Liver (tissue), 3 donors: ENCODE measurements around the gene ARFRP1.

Experiments used
- EGR1 ChIP-seq, 2 donors: IDR thresholded peaks; 2 replicates each; pipeline ENCODE4 v1.6.1; 2016 to 2018; ENCODE audit warnings: antibody characterized with exemption in 2 of 2, low read depth in 2 of 2
- GABPA ChIP-seq, 2 donors: IDR thresholded peaks in 1 of 2; conservative IDR thresholded peaks in 1 of 2; 2 replicates each; pipeline ENCODE4 v1.6.1; 2016; ENCODE audit warnings: antibody characterized with exemption in 2 of 2, mild to moderate bottlenecking in 1 of 2, moderate library complexity in 1 of 2
- RXRA ChIP-seq, 2 donors: IDR thresholded peaks; 2 replicates each; pipeline ENCODE4 v1.6.1; 2017 to 2018; ENCODE audit warnings: antibody characterized with exemption in 2 of 2, mild to moderate bottlenecking in 1 of 2
- YY1 ChIP-seq: IDR thresholded peaks from 2 replicates; pipeline ENCODE4 v1.6.1; 2016; ENCODE audit warnings: antibody characterized with exemption, mild to moderate bottlenecking
- TF ChIP-seq, protein P1 (sequence below): fragments of 150-350 bp; IDR thresholded peaks from 2 replicates; pipeline ENCODE4 v1.5.1; 2017; ENCODE audit warnings: improper control_type of control experiment, low read depth, low read length; ENCODE audit not compliant: missing input control
- TF ChIP-seq, protein P2 (sequence below): IDR thresholded peaks from 2 replicates; pipeline ENCODE4 v1.6.1; 2016; ENCODE audit warnings: antibody characterized with exemption, mild to moderate bottlenecking
- donor health status: healthy.
- donor health status: healthy.

DNA sequence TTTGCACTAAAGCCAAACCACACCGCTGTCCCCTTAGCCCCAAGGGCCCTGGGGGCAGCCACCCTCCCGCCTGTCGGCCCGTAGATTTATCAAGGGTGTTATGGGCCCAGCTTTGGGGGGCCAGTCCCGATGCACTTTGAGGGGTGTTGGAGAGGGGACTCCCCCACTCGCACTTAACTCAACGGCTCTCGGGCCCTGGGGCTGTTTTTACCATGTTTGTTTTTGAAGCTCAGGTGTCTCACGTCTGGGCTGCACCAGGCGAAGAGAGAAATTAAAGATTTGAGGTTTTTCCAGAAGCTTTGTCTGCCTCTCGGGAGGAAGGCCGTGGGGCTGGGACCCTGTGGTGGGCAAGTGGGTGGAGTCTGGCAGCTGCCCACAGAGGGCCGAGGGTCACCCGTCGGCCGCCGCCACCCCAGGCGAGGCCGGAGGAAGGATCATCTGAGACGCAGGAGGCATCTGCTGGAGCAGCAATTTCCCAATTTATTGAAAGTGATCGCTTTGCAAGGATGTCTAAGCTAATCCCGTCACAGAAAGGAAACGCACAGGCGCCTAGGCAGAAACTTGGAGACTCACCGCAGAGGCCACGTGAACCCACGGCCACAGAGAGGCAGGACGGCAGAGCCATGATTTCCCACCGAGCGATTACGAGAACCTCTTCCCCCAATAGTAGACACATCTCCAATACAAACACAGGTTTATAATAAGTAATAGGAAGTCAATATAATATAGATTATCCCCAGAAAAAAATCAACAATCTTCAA, 35.6 kb upstream of the ARFRP1 start:
- TF ChIP-seq, protein P1, sequence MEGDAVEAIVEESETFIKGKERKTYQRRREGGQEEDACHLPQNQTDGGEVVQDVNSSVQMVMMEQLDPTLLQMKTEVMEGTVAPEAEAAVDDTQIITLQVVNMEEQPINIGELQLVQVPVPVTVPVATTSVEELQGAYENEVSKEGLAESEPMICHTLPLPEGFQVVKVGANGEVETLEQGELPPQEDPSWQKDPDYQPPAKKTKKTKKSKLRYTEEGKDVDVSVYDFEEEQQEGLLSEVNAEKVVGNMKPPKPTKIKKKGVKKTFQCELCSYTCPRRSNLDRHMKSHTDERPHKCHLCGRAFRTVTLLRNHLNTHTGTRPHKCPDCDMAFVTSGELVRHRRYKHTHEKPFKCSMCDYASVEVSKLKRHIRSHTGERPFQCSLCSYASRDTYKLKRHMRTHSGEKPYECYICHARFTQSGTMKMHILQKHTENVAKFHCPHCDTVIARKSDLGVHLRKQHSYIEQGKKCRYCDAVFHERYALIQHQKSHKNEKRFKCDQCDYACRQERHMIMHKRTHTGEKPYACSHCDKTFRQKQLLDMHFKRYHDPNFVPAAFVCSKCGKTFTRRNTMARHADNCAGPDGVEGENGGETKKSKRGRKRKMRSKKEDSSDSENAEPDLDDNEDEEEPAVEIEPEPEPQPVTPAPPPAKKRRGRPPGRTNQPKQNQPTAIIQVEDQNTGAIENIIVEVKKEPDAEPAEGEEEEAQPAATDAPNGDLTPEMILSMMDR: no peak
- TF ChIP-seq EGR1 (IDR thresholded peaks at IDR 0.05; ENCODE audit: low read depth in 2 of 2): no peak
- no peak for TF ChIP-seq YY1
- TF ChIP-seq RXRA (IDR thresholded peaks at IDR 0.05): no peak
- no peak for TF ChIP-seq GABPA (IDR thresholded peaks at IDR 0.05 in 1 of 2, conservative IDR thresholded peaks at IDR 0.05 in 1 of 2)
- TF ChIP-seq, protein P2, sequence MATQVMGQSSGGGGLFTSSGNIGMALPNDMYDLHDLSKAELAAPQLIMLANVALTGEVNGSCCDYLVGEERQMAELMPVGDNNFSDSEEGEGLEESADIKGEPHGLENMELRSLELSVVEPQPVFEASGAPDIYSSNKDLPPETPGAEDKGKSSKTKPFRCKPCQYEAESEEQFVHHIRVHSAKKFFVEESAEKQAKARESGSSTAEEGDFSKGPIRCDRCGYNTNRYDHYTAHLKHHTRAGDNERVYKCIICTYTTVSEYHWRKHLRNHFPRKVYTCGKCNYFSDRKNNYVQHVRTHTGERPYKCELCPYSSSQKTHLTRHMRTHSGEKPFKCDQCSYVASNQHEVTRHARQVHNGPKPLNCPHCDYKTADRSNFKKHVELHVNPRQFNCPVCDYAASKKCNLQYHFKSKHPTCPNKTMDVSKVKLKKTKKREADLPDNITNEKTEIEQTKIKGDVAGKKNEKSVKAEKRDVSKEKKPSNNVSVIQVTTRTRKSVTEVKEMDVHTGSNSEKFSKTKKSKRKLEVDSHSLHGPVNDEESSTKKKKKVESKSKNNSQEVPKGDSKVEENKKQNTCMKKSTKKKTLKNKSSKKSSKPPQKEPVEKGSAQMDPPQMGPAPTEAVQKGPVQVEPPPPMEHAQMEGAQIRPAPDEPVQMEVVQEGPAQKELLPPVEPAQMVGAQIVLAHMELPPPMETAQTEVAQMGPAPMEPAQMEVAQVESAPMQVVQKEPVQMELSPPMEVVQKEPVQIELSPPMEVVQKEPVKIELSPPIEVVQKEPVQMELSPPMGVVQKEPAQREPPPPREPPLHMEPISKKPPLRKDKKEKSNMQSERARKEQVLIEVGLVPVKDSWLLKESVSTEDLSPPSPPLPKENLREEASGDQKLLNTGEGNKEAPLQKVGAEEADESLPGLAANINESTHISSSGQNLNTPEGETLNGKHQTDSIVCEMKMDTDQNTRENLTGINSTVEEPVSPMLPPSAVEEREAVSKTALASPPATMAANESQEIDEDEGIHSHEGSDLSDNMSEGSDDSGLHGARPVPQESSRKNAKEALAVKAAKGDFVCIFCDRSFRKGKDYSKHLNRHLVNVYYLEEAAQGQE: no peak
